HG03139 (cell line): ENCODE measurements around the gene TBC1D22B.
A peak's percentile ranks its signal among the peaks of the same experiment; 100 is the strongest.

ENCODE experiments used
- ATAC-seq: cut with Tn5 transposase; IDR thresholded peaks from one replicate; pipeline ENCODE4 v1.9.1; 2021; ENCODE audit not compliant: unreplicated experiment

The TBC1D22B gene

DNA sequence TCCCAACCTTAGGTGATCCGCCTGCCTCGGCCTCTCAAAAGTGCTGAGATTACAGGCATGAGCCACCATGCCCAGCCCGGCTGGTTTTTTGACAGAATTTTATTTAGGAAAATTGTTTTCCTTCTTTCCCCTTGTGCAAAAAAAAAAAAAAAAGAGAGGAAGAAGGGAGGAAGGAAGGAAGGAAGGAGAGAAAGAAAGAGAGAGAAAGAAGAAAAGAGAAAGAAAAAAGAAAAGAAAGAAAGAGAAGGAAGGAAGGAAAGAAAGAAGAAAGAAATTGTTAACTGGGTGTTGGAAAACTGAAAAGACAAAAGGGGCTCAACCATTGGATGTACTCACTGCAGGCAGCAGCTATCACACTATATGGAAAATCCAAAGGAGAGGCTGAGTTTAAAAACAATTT is 94.8 kb downstream of the TBC1D22B start:
- ATAC-seq, result no peak

DNA sequence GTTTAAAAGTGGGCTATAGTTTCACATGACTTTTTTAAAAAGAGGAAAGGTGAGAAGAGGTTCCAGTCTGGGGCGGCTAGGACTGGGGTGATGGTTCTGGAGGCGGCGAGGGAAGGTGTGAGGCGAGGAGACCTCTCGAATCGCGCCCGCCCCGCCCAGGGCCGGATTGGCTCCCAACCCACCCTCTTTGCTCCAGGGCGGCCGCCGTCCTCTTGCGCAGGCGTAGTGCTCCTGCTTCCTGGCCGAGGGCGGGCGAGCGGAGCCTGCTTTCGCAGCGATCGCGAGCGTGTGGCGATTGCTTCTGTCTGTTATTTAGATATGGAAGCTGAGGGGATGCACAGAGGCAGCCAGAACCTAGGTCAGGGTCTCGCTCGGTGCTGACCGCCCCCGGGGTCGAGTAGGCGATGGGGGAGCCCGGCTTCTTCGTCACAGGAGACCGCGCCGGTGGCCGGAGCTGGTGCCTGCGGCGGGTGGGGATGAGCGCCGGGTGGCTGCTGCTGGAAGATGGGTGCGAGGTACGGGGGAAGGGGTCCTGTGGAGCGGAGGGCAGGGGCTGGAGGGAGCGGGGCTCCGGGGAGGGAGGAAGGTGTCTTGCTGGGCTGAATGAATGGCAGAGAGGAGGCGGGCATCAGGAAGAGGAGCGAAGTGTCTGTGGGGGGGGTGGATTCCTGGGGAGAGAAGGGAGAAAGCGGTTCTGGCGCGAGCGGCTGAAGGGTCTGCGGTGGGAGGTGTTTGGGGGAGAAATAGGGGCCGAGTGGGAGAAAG is 96.4 kb downstream of the TBC1D22B start, which contains the start of gene RNF8:
Gene RNF8, plus strand, starts transcription at position 223 of the 765 bp plus-strand sequence. Its CDS starts 182 bp downstream, at position 405.
- peak; percentile 81 for ATAC-seq

DNA sequence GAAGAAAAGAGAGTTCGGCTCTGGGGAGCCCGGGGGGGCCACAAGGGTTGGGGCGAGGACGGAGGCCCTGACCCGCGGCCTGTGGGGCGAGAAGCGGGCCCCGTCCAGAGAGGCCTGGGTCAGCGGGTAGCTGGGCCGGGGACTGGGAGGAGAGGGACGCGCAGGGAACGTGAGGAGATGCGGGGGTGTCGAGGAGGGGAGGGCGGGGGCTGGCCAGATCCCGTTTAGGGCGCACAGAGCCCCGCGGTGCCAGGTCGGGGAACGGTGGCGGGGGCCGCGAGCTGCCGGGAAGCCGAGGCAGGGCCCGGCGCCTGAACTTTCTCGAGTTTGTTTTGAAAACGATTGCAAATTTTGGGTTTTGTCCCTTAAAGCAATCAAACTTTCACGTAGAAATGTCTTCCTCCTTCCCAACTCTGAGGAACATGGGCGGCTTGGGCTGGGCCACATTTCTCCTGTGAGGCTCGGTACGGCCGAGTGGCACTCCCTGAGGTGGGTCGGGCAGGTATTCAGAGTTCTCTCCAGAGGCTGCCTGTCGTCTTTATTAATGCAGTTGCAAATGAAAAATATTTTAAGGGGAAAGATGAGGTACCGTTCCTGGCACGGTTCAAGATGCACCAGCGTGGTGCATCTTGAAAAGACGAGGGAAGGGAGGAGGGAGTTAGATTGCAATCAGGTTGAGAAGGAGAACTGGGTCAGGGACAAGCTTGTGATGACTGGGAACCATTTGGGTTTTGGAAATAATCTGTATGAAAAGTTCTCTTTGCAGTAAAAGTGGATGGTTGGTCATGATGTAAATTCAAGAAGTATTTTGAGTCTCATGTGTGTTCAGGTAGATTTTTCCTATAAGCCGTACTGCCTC is 97.2 kb downstream of the TBC1D22B start:
- no peak for ATAC-seq

DNA sequence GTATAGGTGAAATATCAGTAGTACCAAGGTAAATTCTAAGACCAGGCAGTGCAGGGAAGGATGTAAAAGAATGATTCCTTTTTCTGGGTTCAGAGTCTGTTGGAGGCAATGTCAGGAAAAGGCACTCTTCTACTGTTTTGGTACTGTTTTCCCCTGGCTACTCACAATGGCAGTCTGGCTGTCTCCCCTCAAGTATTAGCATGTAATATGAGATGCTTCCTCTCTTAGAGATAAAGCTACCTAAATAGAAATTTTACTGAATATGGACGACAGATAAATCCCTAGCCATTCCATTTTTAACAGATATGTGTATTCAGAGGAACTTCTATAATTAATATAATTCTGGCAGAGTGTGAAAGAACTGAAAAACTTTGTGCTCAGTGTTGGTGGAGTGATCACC is 99.7 kb downstream of the TBC1D22B start:
- no peak for ATAC-seq

DNA sequence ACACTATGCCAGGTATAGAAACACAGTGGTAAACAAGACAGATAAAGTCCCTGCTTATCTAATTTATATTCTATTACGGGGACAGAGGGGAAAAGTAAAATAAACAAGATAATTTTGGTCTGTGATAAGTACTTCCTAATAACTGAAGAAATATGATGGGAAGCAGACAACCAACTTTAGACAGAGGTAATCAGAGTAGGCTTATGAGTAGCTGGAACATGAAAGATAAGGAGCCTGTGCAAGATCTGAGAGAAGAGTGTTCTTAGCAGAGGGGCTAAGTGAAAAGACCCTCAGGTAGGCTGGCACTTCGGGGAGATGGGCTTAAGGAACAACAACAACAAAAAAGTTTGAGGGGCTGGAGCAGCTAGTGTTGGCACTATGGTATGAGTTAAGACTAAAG is 100.3 kb downstream of the TBC1D22B start:
- ATAC-seq, result no peak

DNA sequence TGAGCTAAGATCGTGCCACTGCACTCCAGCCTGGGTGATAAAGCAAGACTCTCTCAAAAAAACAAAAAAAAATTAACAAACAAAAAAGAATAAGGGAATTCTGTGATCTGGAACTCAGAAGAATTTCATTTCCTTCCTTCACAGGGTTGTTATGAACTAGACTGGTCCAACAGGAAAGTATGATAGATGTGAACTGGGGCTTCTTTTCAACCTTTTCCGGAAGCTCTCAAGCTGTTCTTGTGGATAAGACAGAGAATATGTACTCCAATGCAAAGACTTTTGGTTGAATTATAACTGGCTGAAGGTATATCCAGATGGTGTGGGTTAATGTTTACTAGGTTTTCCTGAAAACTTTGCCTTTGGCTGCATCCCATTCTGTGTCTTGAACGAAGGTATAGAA is 101.5 kb downstream of the TBC1D22B start:
- no peak for ATAC-seq

DNA sequence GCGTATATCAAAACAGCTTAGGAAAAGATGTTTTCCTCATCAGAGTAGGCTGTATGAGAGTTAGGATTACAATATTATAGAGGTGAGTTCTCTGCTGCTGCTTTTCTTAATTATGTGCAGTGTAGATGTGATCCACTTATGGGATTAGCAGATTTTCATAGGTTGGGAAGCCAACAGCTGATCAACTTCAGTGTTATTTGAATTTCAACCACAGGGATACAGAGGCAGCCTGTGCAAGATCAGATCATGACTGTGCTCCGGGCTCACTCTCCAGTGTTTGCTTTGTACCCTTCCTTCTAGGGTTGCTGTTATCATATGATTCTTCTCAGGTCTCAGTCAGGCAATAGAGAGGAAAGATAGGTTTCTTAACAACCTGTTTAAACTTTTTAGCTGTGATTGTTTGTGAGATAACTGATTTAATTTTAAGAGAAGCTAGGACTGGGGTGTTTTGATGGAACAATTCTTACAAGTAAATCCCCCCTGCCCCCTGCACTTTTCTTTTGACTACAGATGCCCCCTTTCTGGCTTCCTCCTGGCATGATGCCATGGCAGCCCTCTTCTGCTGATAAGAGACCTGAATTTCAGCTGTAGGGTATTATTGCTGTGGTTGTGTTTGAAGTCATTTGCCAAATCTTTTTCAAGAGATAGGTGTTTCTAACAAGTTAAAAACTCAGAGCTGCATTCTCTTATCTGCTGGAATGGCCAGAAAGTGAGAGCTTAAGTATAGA is 104.7 kb downstream of the TBC1D22B start:
- ATAC-seq, result no peak

DNA sequence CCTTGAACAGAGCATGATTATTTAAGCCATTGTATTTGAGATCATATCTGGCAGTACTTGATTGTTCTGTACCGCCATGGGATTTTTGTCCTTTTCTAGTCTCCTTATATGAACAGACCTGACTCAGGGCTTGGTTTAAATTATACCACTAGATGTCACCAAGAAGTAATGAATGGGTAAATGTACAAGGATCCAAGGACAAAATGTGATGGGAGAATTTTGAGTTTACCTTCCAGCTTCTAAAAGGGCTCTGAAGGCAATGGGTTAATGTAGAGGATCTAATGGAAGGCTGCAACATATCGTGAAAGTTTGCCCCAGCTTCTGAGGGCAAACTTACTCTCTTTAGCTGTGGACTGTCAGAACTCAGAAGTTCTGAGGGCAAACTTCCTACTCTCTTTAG is 108.2 kb downstream of the TBC1D22B start:
- no peak for ATAC-seq

DNA sequence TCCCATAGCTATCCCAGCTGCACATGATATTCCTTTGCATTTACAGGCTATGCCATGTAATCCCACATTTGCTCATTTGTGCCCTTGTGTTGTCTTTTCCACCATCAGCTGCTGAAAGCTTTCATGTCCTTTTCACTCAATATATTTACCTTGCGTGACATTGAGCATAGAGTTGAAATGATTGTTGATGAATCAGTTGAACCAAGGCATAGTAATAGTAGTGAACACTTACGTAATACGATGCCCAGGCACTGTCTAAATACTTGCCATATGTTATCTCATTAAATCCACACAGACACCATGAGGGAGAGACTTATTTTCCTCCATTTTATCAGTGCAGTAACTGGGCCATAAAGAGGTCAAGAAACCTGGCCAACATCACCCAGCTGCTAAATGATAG is 109.3 kb downstream of the TBC1D22B start:
- ATAC-seq, result no peak

DNA sequence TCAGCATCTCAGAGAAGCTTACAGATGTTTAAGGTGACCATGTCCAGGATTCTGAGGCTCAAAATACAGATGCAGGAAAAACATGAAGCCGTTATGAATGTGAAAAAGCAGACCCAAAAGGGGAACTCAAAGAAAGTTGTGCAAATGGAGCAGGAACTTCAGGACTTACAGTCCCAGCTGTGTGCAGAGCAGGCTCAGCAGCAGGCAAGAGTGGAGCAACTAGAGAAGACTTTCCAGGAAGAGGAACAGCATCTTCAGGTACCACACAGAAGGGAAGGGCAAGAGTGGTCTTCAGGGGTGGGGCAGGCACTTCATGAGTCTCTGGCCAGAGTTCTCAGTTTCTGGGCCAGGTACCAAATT is 111.4 kb downstream of the TBC1D22B start:
- ATAC-seq, result no peak

DNA sequence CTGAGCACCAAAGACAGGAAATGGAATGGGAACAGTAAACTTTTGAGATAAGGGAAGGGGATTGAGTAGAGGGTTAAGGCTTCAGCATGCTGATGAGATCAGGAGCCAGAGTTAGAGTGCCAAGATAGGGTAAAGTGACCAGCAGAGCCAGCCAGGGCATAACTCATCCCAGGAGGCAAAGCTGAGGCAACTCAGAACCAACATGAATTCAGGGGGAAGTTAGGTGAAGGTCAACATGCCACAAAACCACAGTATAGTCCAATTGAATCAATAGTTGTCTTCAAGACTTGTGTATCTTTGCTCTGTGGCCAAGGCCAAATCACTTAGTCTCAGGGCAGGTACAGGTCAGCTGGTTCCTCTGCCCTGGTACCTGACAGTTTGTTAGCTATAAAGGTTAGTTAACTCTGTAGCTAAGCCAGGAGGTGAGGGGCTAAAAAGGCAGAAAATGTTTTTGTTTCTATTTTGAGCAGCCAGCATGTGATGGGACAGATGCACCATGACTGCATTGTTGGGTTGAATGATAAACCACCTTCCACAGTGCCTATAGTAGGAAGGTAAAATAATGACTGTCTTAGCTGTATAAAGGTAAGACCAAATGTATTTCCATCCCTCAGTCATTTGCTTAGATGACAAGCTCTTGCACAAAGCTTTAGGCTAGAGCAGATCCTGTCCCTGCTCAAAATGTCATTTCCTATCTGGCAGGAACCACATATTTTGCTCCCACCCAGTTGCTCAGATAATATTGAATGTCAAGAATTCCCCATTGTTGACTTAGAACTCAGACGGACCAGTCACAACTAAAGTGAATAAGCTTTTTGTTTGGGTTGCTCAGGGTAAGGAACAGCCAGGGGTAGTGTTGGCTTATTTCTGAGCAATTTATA is 112.0 kb downstream of the TBC1D22B start:
- no peak for ATAC-seq

DNA sequence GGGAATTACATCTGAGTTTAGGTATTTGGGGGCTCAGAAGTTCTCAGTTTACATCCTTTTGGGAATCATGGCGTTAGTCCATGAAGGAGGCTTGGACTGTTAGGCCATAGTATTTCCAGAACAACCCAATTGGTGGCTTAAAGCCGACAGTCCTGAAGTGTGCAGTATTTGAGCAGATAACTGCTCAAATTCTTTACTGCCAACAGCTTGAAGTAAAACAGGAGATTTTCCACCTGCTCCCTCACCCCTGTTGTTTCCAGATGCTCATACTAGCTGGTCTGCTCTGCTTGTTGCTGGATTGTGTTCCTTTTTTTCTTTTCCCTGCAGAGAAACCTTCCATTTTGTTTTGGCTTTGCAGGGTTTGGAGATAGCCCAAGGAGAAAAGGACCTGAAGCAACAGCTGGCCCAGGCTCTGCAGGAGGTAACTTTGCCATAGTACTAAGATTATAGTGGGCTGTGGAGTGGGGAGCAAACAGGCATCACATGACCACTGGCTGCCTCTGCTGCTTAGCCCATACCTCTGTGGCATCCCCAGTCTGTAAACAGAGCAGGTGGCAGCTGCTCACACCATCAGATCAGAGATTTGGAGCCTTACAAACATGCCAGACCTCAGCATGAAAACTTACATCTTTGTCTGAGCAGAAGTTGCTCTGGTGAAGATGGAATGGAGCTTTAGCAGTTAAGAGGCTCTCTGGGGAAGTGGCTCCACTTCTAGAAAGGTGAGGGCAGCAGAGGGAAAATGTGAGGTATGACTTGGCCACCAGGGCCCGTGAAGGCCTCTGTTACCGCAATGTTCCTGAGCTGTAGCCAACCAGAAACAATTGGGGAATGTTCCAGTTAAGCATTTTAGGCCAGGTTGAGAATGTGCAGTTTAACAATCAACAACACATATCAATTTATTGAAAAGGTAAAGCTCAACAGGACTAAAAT is 113.8 kb downstream of the TBC1D22B start:
- no peak for ATAC-seq

DNA sequence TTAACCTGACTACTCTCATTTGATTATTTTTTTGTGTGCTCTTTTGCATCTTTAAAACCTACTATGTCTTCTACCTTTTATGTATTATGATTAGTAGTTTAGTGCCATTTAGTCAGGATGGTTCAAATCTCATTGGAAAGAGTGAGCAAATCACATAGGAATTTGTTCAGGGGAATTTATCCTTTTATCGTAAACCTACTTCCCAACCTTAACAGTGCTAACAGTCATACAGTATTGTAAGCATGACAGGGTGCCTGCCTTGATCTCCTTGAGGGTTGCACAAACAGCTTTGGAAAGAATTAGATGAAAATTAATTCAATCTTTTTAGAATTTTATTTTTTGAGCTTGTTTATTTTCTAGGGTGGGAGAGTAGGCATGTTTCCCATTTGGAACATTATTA is 114.5 kb downstream of the TBC1D22B start:
- no peak for ATAC-seq

DNA sequence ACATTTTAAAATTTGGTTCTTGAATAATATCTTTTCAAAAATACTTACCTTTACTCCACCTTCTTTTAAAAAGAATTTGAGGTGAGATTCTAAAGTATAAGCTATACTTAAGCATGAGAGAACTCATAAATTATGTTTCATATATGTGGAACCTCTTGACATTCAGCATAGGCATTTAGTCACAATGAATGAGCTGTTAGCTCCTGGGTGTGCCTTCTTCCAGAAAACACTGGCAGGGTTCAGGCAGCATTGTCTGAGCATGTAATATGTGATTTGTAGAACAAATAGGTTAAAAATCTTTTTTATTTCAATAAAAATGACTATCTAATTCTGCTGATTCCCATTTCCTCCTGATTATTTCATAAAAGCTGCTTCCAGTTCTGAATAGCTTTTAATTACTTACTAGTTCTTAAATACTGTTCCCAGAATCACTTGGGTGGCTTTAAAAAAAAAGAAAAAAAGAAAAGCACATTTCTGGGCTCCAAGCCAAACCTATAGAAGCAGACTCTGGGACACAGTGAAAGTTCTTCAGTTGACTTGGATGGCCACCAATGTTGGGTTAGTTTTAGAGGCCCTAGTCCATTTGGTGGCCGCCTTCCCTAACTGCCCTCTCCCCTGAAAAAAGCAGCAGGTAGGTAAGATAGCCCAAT is 116.4 kb downstream of the TBC1D22B start:
- ATAC-seq, result no peak

DNA sequence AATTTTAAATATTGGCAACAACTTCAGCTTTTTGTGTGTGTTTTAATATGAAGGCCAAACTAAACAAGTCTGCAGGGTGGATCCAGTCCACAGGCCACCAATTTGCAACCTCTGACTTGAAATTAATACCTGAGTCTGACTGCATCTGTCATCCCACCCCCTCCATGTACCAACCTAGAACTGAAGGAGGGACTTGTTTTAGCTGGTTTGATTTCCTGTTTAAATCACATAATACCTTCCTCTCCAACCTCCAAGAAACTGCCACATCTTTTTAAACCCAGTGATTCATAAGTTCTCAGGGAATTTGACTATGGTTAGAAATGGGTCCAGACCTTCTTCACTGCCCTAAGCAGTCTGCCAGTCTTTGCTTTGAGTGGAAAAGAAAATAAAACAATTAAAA is 117.8 kb downstream of the TBC1D22B start:
- ATAC-seq, result no peak

DNA sequence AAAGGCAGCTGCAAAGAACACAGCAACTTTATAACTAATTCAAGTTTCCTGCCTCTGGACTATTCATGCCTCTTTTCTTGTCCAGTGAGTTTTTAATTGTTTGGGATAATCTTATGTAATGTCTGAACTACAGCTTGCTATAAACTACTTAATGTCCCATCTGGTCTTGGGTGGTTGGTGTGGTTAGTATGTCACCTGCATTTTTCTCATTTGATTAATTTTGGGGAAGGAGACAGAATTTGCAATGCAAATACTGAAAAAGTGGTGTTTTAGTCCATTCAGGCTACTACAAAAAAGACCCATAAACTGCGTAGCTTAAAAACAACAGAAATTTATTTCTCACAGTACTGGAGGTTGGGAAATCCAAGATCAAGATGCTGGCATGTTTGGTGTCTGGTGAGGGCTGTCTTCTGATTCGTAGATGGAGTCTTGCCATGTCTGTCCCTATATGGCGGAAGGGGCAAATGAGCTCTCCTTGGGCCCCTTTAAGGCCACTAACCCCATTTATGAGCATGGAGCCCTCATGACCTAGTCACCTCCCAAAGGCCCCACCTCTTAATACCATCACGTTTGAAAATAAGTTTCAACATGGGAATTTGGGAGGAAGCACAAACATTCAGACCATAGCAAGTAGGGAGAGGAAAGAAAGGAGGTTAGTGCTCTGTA is 118.6 kb downstream of the TBC1D22B start:
- no peak for ATAC-seq

DNA sequence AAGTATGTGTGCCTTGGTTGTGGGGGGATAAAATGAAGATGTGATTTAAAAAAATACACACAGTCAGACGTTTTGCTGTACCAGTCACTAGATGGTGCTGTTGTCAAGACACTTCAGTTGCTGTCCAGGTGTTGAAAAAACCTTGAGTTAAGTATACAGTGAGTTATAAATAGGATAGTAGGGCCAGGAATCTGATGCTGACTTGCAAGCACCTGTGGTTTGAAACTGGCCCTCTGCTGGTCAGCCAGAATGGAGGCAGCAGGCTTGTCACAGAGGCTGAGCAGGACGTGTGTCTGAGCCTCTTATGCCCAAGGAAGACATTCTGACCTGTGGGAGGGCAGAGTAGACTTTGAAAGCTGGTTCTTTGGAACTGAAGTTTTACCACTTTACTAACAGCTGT is 124.0 kb downstream of the TBC1D22B start:
- ATAC-seq, result no peak
